Hepatocyte (in vitro differentiated cells): Measurements from ENCODE around the gene DSCAM. TPM values are rescaled to one million over a fixed set of nuclear protein-coding genes. Genes with fewer than 3 reads are reported as not detected.

Source experiments
- DNase-seq: peaks from one replicate; pipeline ENCODE4 v3.0.0-alpha.2; 2016; ENCODE audit warnings: low spot score
- H2AFZ ChIP-seq: fragments of 200-600 bp; sonication (generic); 2 replicates; pipeline ENCODE4 v1.6.0; 2016; ENCODE audit warnings: antibody characterized with exemption, mild to moderate bottlenecking
- H3K27ac ChIP-seq: fragments of 200-600 bp; sonication (generic); 2 replicates; pipeline ENCODE4 v1.5.1; 2016; ENCODE audit warnings: mild to moderate bottlenecking
- H3K27me3 ChIP-seq: fragments of 200-600 bp; sonication (generic); 2 replicates; pipeline ENCODE4 v1.6.1; 2016
- H3K36me3 ChIP-seq: fragments of 200-600 bp; sonication (generic); replicated peaks from 2 replicates; pipeline ENCODE4 v1.5.1; 2016; ENCODE audit warnings: low read depth; ENCODE audit not compliant: insufficient read depth
- H3K4me1 ChIP-seq: fragments of 200-600 bp; sonication (generic); 2 replicates; pipeline ENCODE4 v1.5.1; 2016; ENCODE audit warnings: mild to moderate bottlenecking, moderate library complexity; ENCODE audit not compliant: insufficient read depth
- H3K4me2 ChIP-seq: fragments of 200-600 bp; sonication (generic); 2 replicates; pipeline ENCODE4 v1.6.0; 2016
- H3K4me3 ChIP-seq: fragments of 200-600 bp; sonication (generic); 2 replicates; pipeline ENCODE4 v1.5.1; 2016; ENCODE audit warnings: mild to moderate bottlenecking
- H3K79me2 ChIP-seq: fragments of 200-600 bp; sonication (generic); 2 replicates; pipeline ENCODE4 v1.6.0; 2017; ENCODE audit warnings: mild to moderate bottlenecking
- H3K9me2 ChIP-seq: fragments of 200-600 bp; sonication (generic); replicated peaks from 2 replicates; pipeline ENCODE4 v1.6.0; 2017; ENCODE audit warnings: mild to moderate bottlenecking; ENCODE audit not compliant: insufficient read depth
- H3K9me3 ChIP-seq: fragments of 200-600 bp; sonication (generic); 2 replicates; pipeline ENCODE4 v1.5.1; 2016; ENCODE audit warnings: low read depth, mild to moderate bottlenecking
- H4K20me1 ChIP-seq: fragments of 200-600 bp; sonication (generic); 2 replicates; pipeline ENCODE4 v1.6.0; 2016; ENCODE audit warnings: mild to moderate bottlenecking; ENCODE audit not compliant: insufficient read depth, poor library complexity, severe bottlenecking
- CTCF ChIP-seq: fragments of 200-600 bp; sonication (generic); IDR thresholded peaks from 2 replicates; pipeline ENCODE4 v1.5.1; 2016; ENCODE audit warnings: antibody characterized with exemption, mild to moderate bottlenecking; ENCODE audit not compliant: poor library complexity
- EZH2 ChIP-seq: fragments of 200-600 bp; sonication (generic); IDR thresholded peaks from 2 replicates; pipeline ENCODE4 v1.6.1; 2016; ENCODE audit warnings: antibody characterized with exemption, mild to moderate bottlenecking, borderline replicate concordance
- EZH2phosphoT487 ChIP-seq: fragments of 200-600 bp; sonication (generic); IDR thresholded peaks from one replicate; pipeline ENCODE4 v1.6.1; 2018; ENCODE audit warnings: antibody characterized with exemption, mild to moderate bottlenecking, low read depth, moderate library complexity; ENCODE audit not compliant: unreplicated experiment, severe bottlenecking
- WGBS: methylation state at CpG from one replicate; pipeline ENCODE4 v1.1.6; 2016; ENCODE audit warnings: low lambda C conversion rate; ENCODE audit errors: missing lambda C conversion rate; 5-methylcytosine and 5-hydroxymethylcytosine counted together
- polyA plus RNA-seq: library from polyadenylated mRNA; unstranded; fragments of >200 nt; fragmentation: Nextera tagmentation; extraction: Ambion mirVana; gene quantifications from 2 replicates; pipeline ENCODE4 v1.2.1, GENCODE V29; 2016
- total RNA-seq: library from RNA; depleted of rRNA; stranded (reverse); fragments of >200 nt; gene quantifications from 2 replicates; pipeline ENCODE4 v1.2.3, GENCODE V29; 2014

The DSCAM gene
- total and polyA plus RNA-seq, 2 experiments from 2014 or later = 0.33 TPM; not detected in 1

DNA sequence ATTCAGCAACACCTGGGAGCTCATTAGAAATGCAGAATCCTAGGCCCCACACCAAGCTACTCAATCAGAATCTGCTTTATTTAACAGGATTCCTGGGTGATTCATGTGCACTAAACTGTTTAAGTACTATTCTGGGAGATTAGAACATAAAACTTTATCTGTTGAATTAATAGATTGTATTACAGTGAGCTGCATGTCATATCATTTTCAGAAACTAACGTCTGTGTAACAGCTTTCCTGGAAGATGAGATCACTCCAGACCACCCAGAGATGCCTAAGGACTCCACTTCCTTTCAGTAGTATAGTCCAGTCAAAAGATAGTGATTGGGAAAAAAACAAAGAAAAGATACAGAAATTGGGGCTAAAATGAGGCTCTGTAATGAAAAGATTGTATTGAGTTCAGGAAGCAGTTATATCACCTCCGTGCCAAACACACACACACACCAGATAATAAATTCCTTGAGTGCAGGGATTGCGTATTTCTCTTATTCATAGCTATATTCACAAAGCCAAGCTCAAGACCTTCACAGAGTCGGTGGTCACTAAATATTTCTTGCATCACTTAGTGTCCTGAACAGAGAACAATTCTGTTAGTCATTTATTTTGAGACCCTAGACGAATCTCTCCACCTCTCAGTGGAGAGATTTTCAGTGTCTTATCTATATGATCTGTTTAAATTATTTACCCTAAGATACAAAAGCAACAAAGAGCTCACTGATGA, 178.2 kb downstream of the DSCAM start:
- Histone ChIP-seq H4K20me1 (no peaks in the 10 kb centered on the region), H3K79me2 (no peaks in the 10 kb centered on the region), H3K9me2 (no peaks in the 10 kb centered on the region), H3K27ac (no peak overlapping the region), H2AFZ (no peak overlapping the region), H3K4me2 (no peak overlapping the region), H3K4me1 (no peaks in the 10 kb centered on the region), H3K27me3 (no peaks in the 10 kb centered on the region), H3K4me3 (no peak overlapping the region), H3K36me3 (no peaks in the 10 kb centered on the region), H3K9me3 (no peaks in the 10 kb centered on the region)
- TF ChIP-seq EZH2phosphoT487 = no peak
- no peak for TF ChIP-seq CTCF
- no peak for TF ChIP-seq EZH2
- WGBS = 46% methylated on average over 5 of the region's 5 CpGs
- DNase-seq = no peak

DNA sequence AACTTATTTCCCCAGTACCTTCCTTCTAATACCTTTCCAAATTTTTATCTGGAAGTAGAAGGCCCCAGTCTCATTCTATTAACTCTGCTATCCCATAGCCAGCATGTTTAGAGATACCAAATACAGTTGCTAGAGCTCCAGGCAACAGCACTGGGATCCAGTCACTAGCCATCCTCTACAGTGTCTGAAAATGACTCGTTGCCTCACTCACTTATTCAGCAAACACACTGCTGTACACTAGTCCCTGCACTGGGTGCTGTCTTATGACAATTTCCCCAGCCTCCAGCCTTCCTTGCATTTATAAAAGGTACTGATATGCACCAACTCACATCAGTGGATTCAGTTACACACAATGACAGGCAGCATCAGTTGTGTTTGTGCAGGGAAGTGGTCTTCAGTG, 179.0 kb downstream of the DSCAM start:
- Histone ChIP-seq H3K4me2 (no peak overlapping the region), H3K79me2 (no peaks in the 10 kb centered on the region), H3K9me3 (no peaks in the 10 kb centered on the region), H3K36me3 (no peaks in the 10 kb centered on the region), H3K27ac (no peak overlapping the region), H3K4me1 (no peaks in the 10 kb centered on the region), H3K9me2 (no peaks in the 10 kb centered on the region), H2AFZ (no peak overlapping the region), H3K4me3 (no peak overlapping the region), H4K20me1 (no peaks in the 10 kb centered on the region), H3K27me3 (no peaks in the 10 kb centered on the region)
- 82% methylated on average over 1 of the region's 1 CpG for WGBS
- DNase-seq = no peak
- TF ChIP-seq EZH2phosphoT487 (no peak), EZH2 (no peak), CTCF (no peak)

DNA sequence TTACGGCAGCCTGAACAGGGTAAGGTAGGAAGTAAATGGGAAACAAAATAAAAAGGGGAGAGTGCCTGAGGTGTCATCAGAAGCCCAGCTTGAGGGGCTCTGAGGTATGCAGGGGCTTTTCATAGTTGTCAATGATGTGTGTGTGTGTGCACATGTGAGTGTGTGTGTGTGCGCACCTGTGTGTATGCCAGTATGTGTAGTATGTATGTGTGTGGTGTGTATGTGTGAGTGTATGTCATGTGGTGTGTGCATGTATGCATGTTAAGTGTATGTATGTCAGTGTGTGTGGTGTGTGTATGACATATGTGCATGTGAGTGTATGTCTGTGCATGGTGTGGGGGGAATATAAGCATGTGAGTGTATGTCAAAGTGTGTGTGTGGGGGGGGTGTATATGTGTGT, 184.1 kb downstream of the DSCAM start:
- Histone ChIP-seq H3K36me3 (no peaks in the 10 kb centered on the region), H3K79me2 (no peaks in the 10 kb centered on the region), H4K20me1 (no peaks in the 10 kb centered on the region), H3K9me2 (no peaks in the 10 kb centered on the region), H3K27ac (no peak overlapping the region), H2AFZ (no peak overlapping the region), H3K4me1 (peaks cover 3% of the 10 kb centered on the region), H3K4me3 (no peak overlapping the region), H3K4me2 (no peak overlapping the region), H3K9me3 (no peaks in the 10 kb centered on the region), H3K27me3 (no peaks in the 10 kb centered on the region)
- DNase-seq = no peak
- TF ChIP-seq CTCF (no peak), EZH2phosphoT487 (no peak), EZH2 (no peak)
- WGBS = 98% methylated on average over 2 of the region's 2 CpGs
